K562 (cell line): Measurements from ENCODE around the gene RPRD1B. TPM values are rescaled to one million over a fixed set of nuclear protein-coding genes. Genes with fewer than 3 reads are reported as not detected.

Source experiments
- ATF3 ChIP-seq, 2 experiments: fragments of 450-650 bp in 1 of 2; sonication (generic) in 1 of 2; formaldehyde crosslinking in 1 of 2; IDR thresholded peaks in 1 of 2; conservative IDR thresholded peaks in 1 of 2; 2 replicates each; pipeline versions ENCODE4 v1.6.1 to v1.8.1; 2016 to 2023; ENCODE audit warnings: mild to moderate bottlenecking in 2 of 2, moderate library complexity in 2 of 2, inconsistent platforms in 1 of 2, missing genetic modification reagents in 1 of 2
- EGR1 ChIP-seq: fragments of 450-650 bp; conservative IDR thresholded peaks from 2 replicates; pipeline ENCODE4 v1.6.1; 2017; ENCODE audit warnings: mild to moderate bottlenecking
- HDAC1 ChIP-seq, 2 experiments: fragments of 450-650 bp; IDR thresholded peaks; 2 replicates each; pipeline ENCODE4 v1.6.1; 2016 to 2017; ENCODE audit warnings: inconsistent platforms in 1 of 2, mild to moderate bottlenecking in 1 of 2, moderate library complexity in 1 of 2
- HDAC6 ChIP-seq: IDR thresholded peaks from 2 replicates; pipeline ENCODE4 v1.6.1; 2012; ENCODE audit warnings: low read depth, mild to moderate bottlenecking, control low read depth, inconsistent platforms, low read length, moderate library complexity
- HNRNPUL1 ChIP-seq: fragments of 200-400 bp; formaldehyde crosslinking; IDR thresholded peaks from 2 replicates; pipeline ENCODE4 v1.6.1; 2017; ENCODE audit warnings: low read length
- KDM4B ChIP-seq, 2 experiments: fragments of 450-650 bp in 1 of 2; sonication (generic) in 1 of 2; IDR thresholded peaks; 2 replicates each; pipeline ENCODE4 v1.6.1; 2016 to 2017; ENCODE audit warnings: borderline replicate concordance in 2 of 2, antibody characterized with exemption in 1 of 2, low read depth in 1 of 2, mild to moderate bottlenecking in 1 of 2
- L3MBTL2 ChIP-seq: fragments of 450-650 bp; IDR thresholded peaks from 2 replicates; pipeline ENCODE4 v1.6.1; 2016; ENCODE audit warnings: mild to moderate bottlenecking, moderate library complexity
- NCOA2 ChIP-seq, 2 experiments: fragments of 450-650 bp; IDR thresholded peaks; 2 replicates each; pipeline ENCODE4 v1.6.1; 2018; ENCODE audit warnings: mild to moderate bottlenecking in 2 of 2, moderate library complexity in 1 of 2; ENCODE audit not compliant: partially characterized antibody in 2 of 2
- NFIX ChIP-seq: fragments of 250-450 bp; sonication (Bioruptor Pico); IDR thresholded peaks from 2 replicates; pipeline ENCODE4 v1.4.0; 2020; ENCODE audit warnings: low read depth, mild to moderate bottlenecking, moderate library complexity
- POLR3G ChIP-seq: IDR thresholded peaks from 2 replicates; pipeline ENCODE4 v1.6.1; 2011; ENCODE audit not compliant: insufficient read length, insufficient replicate concordance; ENCODE audit errors: extremely low read depth
- RAD51 ChIP-seq: fragments of 450-650 bp; IDR thresholded peaks from 2 replicates; pipeline ENCODE4 v1.7.1; 2016; ENCODE audit warnings: low read depth, mild to moderate bottlenecking, borderline replicate concordance
- RFX1 ChIP-seq: fragments of 450-650 bp; IDR thresholded peaks from 2 replicates; pipeline ENCODE4 v1.6.1; 2016; ENCODE audit warnings: mild to moderate bottlenecking, moderate library complexity
- SMARCE1 ChIP-seq: fragments of 450-650 bp; IDR thresholded peaks from 2 replicates; pipeline ENCODE4 v1.7.1; 2016; ENCODE audit warnings: mild to moderate bottlenecking
- TARDBP ChIP-seq: fragments of 450-650 bp; IDR thresholded peaks from 2 replicates; pipeline ENCODE4 v1.6.1; 2016
- ZNF165 ChIP-seq: fragments of 250-450 bp; sonication (Bioruptor Pico); IDR thresholded peaks from 2 replicates; pipeline ENCODE4 v1.4.0; 2020; ENCODE audit warnings: borderline replicate concordance
- ZNF212 ChIP-seq: fragments of 450-650 bp; formaldehyde crosslinking; IDR thresholded peaks from 2 replicates; pipeline ENCODE4 v1.4.0; 2020; ENCODE audit warnings: mild to moderate bottlenecking
- polyA plus RNA-seq, 8 experiments: library from polyadenylated mRNA; depleted of rRNA in 4 of 8; stranded (reverse) in 5 of 8; unstranded in 3 of 8; fragments of >200 nt; fragmentation: Nextera tagmentation in 2 of 8; fragmentation: Illumina TruSeq in 1 of 8; extraction: Ambion mirVana in 2 of 8; extraction: Trizol in 1 of 8; gene quantifications; 2 replicates each; pipeline versions ENCODE4 v1.2.1 to v1.2.3, GENCODE V29; 2011 to 2014; ENCODE audit warnings: inconsistent platforms in 1 of 8, missing spikeins in 1 of 8
- total RNA-seq, 7 experiments: library from RNA; depleted of rRNA in 6 of 7; stranded (reverse); fragments of >200 nt in 6 of 7; fragmentation: Illumina TruSeq in 2 of 7; extraction: Trizol in 2 of 7; gene quantifications; 2 replicates each; pipeline versions ENCODE4 v1.2.1 to v1.2.3, GENCODE V29; 2011 to 2021; ENCODE audit warnings: low replicate concordance in 1 of 7

Gene RPRD1B
- total and polyA plus RNA-seq, 9 of the 15 experiments (the other 6 are each of a cell fraction or from before 2014, with no cell fraction given), result 5.5 to 43.0 (median 24.4) TPM

- TF ChIP-seq TARDBP, result no peak
- no peak for TF ChIP-seq KDM4B (IDR thresholded peaks at IDR 0.05; ENCODE audit: borderline replicate concordance in 2 of 2, low read depth in 1 of 2)
- peak; percentile 62 for TF ChIP-seq RAD51
- no peak for TF ChIP-seq ZNF212 (CRISPR knock-in tag)
- TF ChIP-seq POLR3G, result no peak
- TF ChIP-seq NCOA2 (IDR thresholded peaks at IDR 0.05; ENCODE audit: partially characterized antibody in 2 of 2), result no peak
- no peak for TF ChIP-seq HDAC6
- TF ChIP-seq NFIX, result no peak
- no peak for TF ChIP-seq HNRNPUL1
- TF ChIP-seq RFX1, result no peak
- peak; percentile 64 for TF ChIP-seq EGR1
- peak; percentile 97 for TF ChIP-seq L3MBTL2
- TF ChIP-seq HDAC1 (IDR thresholded peaks at IDR 0.05), result 0 out of 4 replicates have a peak, but pooled peaks of 1 of the 2 experiments have one; percentile 29
- TF ChIP-seq SMARCE1, result peak; percentile 19; the same call in 1 of the 2 replicates
- TF ChIP-seq ZNF165, result no peak
- TF ChIP-seq ATF3 (IDR thresholded peaks at IDR 0.05), result no peak
- TF ChIP-seq ATF3 (CRISPR knock-in tag; conservative IDR thresholded peaks at IDR 0.05), result peak; percentile 41; the same call in 1 of the 2 replicates
Observed at GRCh38 chr20:38032585-38033329, 789 bp upstream of the RPRD1B start (continued).
